ENCODE results near the gene GNL3. TPM values are rescaled to one million over a fixed set of nuclear protein-coding genes. Genes with fewer than 3 reads are reported as not detected.
"Not testable (repeated sequence)": the region's sequence is repeated elsewhere in the genome, so short reads cannot be mapped to it uniquely, and the experiment has no call there.

The GNL3 gene
- polyA plus RNA-seq (ENCODE audit: insufficient read length): 72.9 TPM

DNA sequence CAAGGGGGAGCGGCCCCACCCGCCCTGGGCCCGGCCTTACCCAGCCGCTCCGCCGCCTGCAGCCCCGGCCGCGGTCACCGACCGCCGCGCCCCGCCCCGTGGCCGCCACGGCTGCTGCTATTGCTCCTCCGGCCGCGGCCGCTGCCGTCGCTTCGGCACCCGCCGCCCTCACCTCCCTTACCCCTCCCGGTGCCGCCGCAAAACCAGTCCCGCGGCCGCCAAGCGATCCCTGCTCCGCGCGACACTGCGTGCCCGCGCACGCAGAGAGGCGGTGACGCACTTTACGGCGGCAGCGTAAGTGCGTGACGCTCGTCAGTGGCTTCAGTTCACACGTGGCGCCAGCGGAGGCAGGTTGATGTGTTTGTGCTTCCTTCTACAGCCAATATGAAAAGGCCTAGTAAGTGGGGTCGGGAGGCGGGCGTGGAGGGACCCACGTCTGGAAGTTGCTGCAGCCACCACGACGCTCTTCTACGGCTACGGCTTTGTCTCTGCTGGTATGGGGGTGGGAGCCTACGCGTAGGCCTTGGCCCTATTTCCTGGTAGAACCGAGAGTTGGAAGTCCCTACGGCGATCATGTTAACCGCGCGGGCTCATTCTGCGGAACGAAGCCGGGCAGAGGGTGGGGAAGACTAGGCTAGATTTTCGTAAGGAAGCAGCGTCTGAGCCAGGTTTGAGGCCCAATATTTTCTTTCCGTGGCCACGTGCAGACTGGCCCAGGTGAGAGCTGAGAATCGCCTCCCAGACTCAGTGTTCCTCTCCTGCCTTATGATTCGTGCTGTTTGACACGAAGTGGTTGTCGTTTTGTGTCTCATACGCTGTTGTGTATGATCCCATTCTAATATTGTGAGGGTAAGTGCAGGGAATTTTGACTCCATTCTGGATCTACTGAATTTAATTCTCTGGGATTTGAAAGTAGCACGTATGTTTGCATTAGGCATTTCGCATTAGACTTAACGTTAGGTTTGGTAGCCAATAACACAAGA is at the start of gene GNL3, which contains the start of gene PBRM1:
GNL3 (plus strand) TSS at position 324 of the 983 bp plus-strand sequence; CDS start at position 385, 61 bp downstream.
PBRM1 (minus strand) TSS at position 205 of the 983 bp plus-strand sequence.
- peak; percentile 99 for DNase-seq

- DNase-seq: no peak
Observed at GRCh38 chr3:52636673-52637072, 49.2 kb upstream of the GNL3 start.

DNA sequence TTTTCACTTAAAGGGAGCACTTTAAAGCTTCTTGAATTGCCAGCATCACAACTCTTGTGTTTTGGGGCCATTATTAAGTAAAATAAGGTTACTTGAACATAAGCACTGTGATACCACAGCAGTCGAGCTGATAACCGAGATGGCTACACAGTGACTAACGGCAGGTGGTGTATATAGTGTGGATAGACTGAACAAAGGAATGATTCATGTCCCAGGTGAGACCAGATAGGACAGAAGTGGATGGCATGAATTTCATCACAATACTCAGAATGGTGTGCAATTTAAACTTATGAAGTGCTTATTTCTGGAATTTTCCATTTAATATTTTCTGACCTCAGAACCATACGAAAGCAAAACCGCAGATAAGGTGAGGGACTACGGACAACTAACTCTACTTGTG is 40.3 kb upstream of the GNL3 start:
- DNase-seq: no peak

- DNase-seq: no peak
Observed at GRCh38 chr3:52649461-52650210, 36.2 kb upstream of the GNL3 start.

DNA sequence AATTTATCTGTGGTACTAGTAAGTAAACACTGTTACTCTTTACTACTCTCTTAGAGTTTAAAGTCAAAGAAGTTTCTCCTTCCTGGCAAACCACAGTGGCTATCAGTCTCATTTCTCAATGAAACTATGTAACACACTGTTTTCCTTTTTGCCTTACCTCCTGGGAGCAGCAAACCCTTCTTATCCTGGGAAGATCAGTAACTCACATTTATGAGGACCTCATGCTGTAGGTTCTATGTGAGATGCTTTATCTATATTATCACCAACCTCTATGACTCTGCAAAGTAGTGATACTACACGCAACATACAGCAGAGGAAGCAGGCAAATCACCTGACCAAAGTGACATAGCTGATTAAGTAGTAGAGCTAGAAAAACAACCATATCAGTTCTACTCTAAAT is 35.4 kb upstream of the GNL3 start:
- no peak for DNase-seq

GRCh38 chr3:52651592-52651991 is 34.2 kb upstream of the GNL3 start:
- DNase-seq: no peak

DNA sequence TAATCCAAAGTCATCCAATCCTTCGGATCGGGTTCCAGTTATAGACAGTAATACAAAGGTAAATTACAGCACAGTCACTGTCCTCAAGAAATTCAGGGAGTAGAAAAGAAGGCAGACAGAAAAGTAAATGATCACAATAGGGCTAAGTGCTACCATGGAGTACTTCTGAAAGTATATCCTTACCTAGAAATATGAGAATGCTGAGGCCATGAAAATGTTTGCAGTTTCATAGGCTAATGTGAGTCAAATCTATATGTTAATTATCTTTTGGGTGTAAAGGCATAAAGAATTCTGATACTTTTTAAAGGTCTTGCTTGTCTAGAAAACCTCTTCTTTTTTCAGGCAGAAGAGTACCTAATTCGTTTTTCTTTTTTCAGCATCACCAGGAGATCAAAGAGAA is 29.9 kb upstream of the GNL3 start:
- DNase-seq: no peak

DNA sequence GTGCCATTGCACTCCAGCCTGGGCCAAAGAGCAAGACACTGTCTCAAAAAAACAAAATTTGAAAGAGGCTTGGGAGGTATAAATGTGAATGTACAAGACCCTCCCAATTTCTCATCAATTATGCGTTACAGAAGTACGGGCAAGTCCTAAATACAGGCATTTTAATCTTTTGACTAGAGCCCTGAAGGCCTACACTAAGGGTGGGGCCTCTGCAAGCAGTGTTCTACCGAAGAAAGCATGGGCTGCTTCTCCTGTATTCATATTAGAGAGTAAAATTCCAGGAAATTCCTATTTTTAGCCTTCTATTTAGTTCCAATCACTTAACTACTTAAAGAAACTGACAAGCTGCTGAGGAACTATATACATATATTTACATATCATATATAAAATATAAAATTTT is 25.8 kb upstream of the GNL3 start:
- no peak for DNase-seq

DNA sequence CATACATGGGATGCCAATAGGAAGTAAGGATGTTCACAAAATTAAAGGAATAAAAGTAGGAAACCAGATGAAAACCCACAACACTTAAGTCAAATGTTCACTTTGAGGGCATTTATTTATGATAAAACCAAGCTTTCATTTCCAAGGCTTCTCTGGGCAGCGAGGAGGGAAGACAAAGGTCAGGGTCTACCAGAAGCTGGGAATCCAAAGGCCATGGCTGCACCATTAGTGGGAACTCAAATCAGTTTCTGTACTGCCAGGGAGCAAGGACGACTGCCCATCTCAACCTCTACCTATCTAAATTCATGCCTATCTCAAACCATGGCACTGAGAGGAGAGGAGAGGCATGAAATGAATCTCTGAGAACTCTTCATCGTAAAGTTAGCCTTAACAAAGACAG is 22.7 kb upstream of the GNL3 start:
- DNase-seq: no peak

- DNase-seq: no peak
Observed at GRCh38 chr3:52670621-52671521, 15.0 kb upstream of the GNL3 start.

DNA sequence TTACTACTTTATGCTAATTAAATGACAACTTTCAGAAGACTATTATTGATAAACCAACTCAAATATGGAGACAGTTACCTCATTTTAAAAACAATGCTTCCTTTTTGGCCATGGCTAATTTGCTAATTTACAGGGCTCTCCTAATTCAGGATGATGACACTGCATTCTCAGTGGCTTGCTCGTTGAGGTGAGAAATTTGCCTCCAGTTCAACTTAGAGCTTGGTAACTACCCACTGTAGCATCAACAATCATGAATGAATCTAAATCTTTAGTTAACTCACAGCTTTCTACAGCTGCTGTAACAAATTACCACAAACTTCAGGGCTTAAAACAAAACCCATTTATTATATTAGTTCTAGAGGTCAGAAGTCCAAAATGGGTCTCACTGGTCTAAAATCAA is 14.2 kb upstream of the GNL3 start:
- no peak for DNase-seq

DNA sequence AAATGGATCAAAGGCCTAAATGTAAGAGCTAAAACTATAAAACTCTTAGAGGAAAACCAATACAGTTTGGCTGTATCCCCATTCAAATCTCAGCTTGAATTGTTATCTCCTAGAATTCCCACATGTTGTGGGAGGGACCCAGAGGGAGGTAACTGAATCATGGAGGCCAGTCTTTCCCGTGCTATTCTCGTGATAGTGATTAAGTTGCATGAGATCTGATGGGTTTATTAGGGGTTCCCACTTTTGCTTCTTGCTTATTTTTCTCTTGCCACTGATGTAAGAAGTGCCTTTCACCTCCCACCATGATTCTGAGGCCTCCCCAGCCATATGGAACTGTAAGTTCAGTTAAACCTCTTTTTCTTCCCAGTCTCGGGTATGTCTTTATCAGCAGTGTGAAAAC is 9.6 kb upstream of the GNL3 start:
- DNase-seq: not testable (repeated sequence)

- no peak for DNase-seq
Observed at GRCh38 chr3:52678265-52679198, 7.3 kb upstream of the GNL3 start.

DNA sequence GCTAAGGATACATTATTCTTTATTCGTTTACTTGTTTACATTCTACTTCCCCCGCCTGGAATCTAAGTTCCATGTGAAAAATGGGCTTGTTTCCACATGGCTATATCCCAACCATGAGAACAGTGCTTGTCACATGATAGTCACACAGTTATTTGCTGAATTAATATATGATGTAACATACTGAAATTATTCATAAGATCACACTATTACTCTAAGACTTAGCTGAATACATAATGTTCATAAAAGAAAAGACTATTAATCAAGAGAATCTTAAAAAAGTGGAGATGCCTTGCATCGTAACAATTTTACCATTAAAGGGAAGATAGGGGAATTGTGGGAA is 6.7 kb upstream of the GNL3 start:
- no peak for DNase-seq

- DNase-seq: no peak
Observed at GRCh38 chr3:52679811-52680210, 6.0 kb upstream of the GNL3 start.

DNA sequence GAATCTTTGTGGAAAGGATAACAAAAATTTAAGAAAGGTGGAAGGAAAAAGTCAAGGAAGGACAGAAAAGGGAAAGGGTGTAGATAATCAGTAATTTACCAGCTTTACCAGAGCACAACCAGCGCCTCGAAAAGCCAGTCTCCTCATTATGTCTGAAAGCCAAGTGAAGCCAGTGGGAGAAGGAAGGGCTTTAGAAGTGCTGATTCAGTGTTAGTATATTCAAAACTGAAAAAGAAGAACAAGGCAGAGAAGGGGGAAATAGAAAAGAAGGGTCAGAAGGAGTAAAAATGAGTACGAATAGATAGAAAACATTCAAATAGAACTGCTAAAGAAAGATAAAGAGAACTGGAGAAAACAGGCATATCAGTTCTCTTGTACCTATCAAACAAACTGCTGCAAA is 4.2 kb upstream of the GNL3 start:
- no peak for DNase-seq

- no peak for DNase-seq
Observed at GRCh38 chr3:52682016-52682415, 3.8 kb upstream of the GNL3 start.

- no peak for DNase-seq
Observed at GRCh38 chr3:52683611-52684010, 2.2 kb upstream of the GNL3 start.

- DNase-seq: no peak
Observed at GRCh38 chr3:52684184-52684583, 1.6 kb upstream of the GNL3 start.

GRCh38 chr3:52685285-52685708 is 535 bp upstream of the GNL3 start:
- peak; percentile 82 for DNase-seq

DNA sequence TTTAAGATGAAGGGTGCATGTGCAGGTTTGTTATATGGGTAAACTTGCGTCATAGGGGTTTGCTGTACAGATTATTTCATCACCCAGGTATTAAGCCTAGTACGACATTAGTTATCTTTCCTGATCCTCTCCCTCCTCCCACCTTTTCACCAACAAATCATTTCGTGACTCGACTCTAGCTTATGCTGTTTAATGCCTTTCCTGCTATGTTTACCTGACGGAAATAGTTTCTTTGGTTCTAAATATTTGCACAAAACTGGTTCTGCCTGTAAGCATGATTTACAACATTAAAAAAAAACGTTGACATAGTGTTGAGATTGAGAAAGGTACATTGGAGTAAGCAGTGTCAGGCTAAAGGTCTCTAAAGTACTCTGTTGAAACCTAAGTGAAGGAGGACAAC is 2.4 kb downstream of the GNL3 start:
- DNase-seq: no peak

All from hindlimb muscle (tissue), 1 donor.